Measurements from ENCODE around the gene ACYP1. TPM values are rescaled to one million over a fixed set of nuclear protein-coding genes. Genes with fewer than 3 reads are reported as not detected.

ACYP1 gene
- total and polyA plus RNA-seq, 2 donors (not counting 3 experiments of a cell fraction or from before 2014, with no cell fraction given), result 30.2 to 37.5 TPM

DNA sequence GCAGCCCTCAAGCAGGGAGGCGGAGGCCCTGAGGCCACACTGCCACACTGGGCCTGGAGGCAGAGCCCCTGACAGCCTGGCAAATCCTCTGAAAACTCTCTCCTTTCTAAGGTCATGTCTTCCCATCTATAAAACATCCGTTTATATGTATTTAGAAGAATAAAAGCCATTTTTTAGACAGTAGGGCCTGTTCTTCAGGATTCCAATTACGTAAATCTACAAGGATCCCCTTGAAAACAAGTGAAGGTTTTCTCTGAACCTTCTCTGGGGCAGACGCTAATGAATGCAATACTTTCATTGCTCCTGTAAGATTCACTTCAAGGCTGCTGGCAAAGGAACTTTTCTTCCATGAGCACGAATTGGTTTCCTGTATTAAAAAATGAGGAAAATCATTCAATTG lies 48.3 kb downstream of the ACYP1 start:
- dilution Hi-C loops (cut with MboI; ENCODE audit: extremely low pct_ligation_motif_present, low sequenced_read_pairs), result no loop called here
- no TSS peak for BruUV-seq (replicated peaks)

More for the DNA sequence above, 48.3 kb downstream of the ACYP1 start:
- ChIA-PET POLR2A (no interaction called here), CTCF (interaction anchor here (1.3 kb wide), 1 partner anchor 9 kb away, joined by 3 read pairs; no protein-coding TSS in a partner anchor)
- TF ChIP-seq GATA2 (IDR thresholded peaks at IDR 0.05; ENCODE audit: insufficient read depth, insufficient read length, low read depth, low read length), result no peak
- TF ChIP-seq POLR2AphosphoS5 (IDR thresholded peaks at IDR 0.05; ENCODE audit: insufficient read depth, low read depth, low read length), result no peak
- no peak for TF ChIP-seq MYC (IDR thresholded peaks at IDR 0.05; ENCODE audit: low read depth, low read length)
- TF ChIP-seq CTCF (IDR thresholded peaks at IDR 0.05; ENCODE audit: extremely low read depth in 1 of 2, insufficient read depth in 1 of 2, low read depth in 1 of 2, low read length in 2 of 2), result no peak
- TF ChIP-seq FOS (IDR thresholded peaks at IDR 0.05; ENCODE audit: borderline replicate concordance, insufficient read depth, low read length), result no peak
- TF ChIP-seq POLR2A (IDR thresholded peaks at IDR 0.05; ENCODE audit: low read depth, low read length), result no peak
- TF ChIP-seq EZH2 (IDR thresholded peaks at IDR 0.05; ENCODE audit: borderline replicate concordance, low read depth, low read length, severe bottlenecking), result no peak
- no peak for TF ChIP-seq MAX (IDR thresholded peaks at IDR 0.05; ENCODE audit: insufficient read depth, insufficient read length)
- TF ChIP-seq JUN (IDR thresholded peaks at IDR 0.05; ENCODE audit: borderline replicate concordance, insufficient read depth, insufficient read length, low read depth), result no peak
- Histone ChIP-seq H3K4me3 (replicated peaks in 1 of 3; ENCODE audit: insufficient read depth in 1 of 3, low read depth in 1 of 3, low read length in 3 of 3) (no peak overlapping the region), H3K9me3 (replicated peaks; ENCODE audit: control insufficient read depth, insufficient read depth, low read length) (no peaks in the 10 kb centered on the region), H3K36me3 (ENCODE audit: control insufficient read depth in 2 of 2, extremely low read depth in 1 of 2, insufficient read depth in 2 of 2, low read length in 2 of 2) (peaks cover 4 to 14% of the 10 kb centered on the region in 2 experiments), H3K4me1 (ENCODE audit: control insufficient read depth, extremely low read depth, insufficient read depth, low read length) (peaks cover 14% of the 10 kb centered on the region), H3K9me1 (replicated peaks; ENCODE audit: control insufficient read depth, extremely low read depth, insufficient read depth, low read length) (no peaks in the 10 kb centered on the region), H3K79me2 (ENCODE audit: control insufficient read depth, insufficient read depth, low read length) (no peaks in the 10 kb centered on the region), H4K20me1 (replicated peaks; ENCODE audit: control insufficient read depth, extremely low read depth, insufficient read depth, low read length) (no peaks in the 10 kb centered on the region), H3K27ac (ENCODE audit: insufficient read depth, low read depth, low read length) (no peak overlapping the region), H3K4me2 (ENCODE audit: insufficient read depth, low read length) (no peak overlapping the region), H2AFZ (ENCODE audit: low read depth, low read length) (no peak overlapping the region), H3K27me3 (ENCODE audit: control insufficient read depth in 2 of 2, insufficient read depth in 2 of 2, low read length in 2 of 2) (no peaks in the 10 kb centered on the region), H3K9ac (replicated peaks; ENCODE audit: extremely low read depth, insufficient read depth, low read length) (no peak overlapping the region)
- no peak for FAIRE-seq
- no peak for DNase-seq (ENCODE audit: low read depth, low spot score)
- intact Hi-C loops (cut with micrococcal nuclease), result no loop called here
